ENCODE measurements around the gene CDH23. TPM values are rescaled to one million over a fixed set of nuclear protein-coding genes. Genes with fewer than 3 reads are reported as not detected.

The CDH23 gene
- total and polyA plus RNA-seq, 2 of the 8 experiments (the other 6 are each of a cell fraction or from before 2014, with no cell fraction given) = 1.9 to 4.9 TPM

DNA sequence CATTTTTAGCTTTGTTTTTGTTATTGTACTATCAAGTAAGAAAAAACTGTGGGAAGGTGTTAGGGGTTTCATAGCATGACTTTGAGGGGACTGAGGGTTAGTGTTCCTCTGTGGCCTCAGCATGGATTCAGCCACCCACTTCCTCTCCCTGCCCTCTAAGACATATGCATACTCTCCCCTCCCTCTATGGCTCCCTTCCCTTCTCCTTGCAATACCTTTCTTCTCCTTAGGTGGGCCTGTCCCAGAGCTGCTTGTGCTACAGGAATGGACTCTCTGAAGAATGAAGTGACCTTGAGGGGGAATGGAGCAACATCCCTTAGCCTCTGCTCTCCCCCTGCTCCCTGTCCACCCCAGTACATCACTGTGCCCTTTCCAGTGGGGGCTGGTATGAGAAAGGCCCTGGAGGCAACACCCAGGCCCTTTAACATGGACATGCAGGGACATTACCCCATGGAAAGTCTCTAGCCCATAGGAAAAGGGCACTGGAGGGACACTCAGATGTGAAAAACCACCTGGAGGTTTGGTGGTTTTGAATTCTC, 22.4 kb downstream of the CDH23 start (continued):
- TF ChIP-seq KDM1A (IDR thresholded peaks at IDR 0.05; ENCODE audit: borderline replicate concordance, low read length) (no peak), CHD2 (IDR thresholded peaks at IDR 0.05; ENCODE audit: low read length) (no peak)
